ENCODE results near the gene NIT1.

Gene NIT1

GRCh38 chr1:161158316-161159010 is 40.6 kb downstream of the NIT1 start:
- DNase-seq, result no peak

GRCh38 chr1:161159087-161159912 is 41.4 kb downstream of the NIT1 start, which contains the start of gene USP21:
Gene USP21 (plus strand): TSS chr1:161159500. CDS start chr1:161160641, 1,141 bp downstream.
- peak; percentile 84 for DNase-seq

DNA sequence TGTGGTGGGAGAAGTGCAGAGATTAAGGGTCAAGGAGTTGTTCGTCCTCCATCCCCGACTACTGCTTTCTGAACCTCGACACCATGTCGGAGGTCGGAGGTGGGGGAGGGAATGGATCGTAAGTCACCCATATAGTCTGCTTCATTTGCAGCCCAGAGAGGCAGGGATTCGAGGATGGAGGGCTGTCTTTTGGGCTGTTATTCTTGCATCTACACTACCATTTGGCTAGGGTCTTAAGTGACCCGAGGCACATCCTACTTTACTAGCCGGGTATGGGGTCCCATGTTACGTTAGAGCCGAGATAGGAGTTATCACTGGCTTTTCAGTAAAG is 42.0 kb downstream of the NIT1 start:
- DNase-seq, result no peak

- DNase-seq, result no peak
Observed at GRCh38 chr1:161160671-161161145, 42.8 kb downstream of the NIT1 start.

- no peak for DNase-seq
Observed at GRCh38 chr1:161161652-161162051, 43.7 kb downstream of the NIT1 start.

DNA sequence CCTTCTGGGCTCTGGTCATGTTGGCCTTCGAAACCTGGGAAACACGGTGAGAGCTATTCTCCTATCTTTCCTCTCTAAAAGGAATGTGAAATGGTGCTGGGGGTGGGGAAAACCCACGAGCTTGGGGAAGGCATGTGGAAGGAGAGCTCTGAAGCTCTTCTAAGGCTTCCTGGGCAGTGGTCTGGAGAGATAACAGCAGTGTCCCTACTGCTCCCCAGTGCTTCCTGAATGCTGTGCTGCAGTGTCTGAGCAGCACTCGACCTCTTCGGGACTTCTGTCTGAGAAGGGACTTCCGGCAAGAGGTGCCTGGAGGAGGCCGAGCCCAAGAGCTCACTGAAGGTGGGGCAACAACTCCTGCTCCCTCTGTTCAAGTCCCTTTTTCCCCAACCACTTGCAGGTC is 44.1 kb downstream of the NIT1 start:
- DNase-seq, result no peak

- no peak for DNase-seq
Observed at GRCh38 chr1:161162806-161163205, 44.9 kb downstream of the NIT1 start.

GRCh38 chr1:161163793-161164192 is 45.9 kb downstream of the NIT1 start:
- DNase-seq, result no peak

- no peak for DNase-seq
Observed at GRCh38 chr1:161164901-161165610, 47.2 kb downstream of the NIT1 start.

GRCh38 chr1:161165742-161166668 is 48.1 kb downstream of the NIT1 start, which contains the start of gene PPOX:
Gene PPOX (plus strand): TSS chr1:161166426. CDS start chr1:161166848, 422 bp downstream.
- peak; percentile 66 for DNase-seq

- no peak for DNase-seq
Observed at GRCh38 chr1:161166669-161167548, 49.0 kb downstream of the NIT1 start.

DNA sequence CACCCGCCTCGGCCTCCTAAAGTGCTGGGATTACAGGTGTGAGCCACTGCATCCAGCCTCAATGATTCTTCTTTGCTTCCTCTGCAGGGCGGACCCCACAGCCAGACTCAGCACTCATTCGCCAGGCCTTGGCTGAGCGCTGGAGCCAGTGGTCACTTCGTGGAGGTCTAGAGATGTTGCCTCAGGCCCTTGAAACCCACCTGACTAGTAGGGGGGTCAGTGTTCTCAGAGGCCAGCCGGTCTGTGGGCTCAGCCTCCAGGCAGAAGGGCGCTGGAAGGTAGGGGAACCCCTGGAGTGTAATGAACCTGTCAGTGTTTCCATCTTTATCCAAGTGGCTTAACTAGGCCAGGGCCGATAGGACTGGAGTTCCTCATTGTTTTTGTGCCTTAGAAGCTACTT is 51.0 kb downstream of the NIT1 start:
- DNase-seq, result no peak

Data from activated gamma-delta T cell (primary cell).